Mesodermal cell (in vitro differentiated cells): Measurements from ENCODE around the gene JADE2.

Experiments
- H3K27ac ChIP-seq: 2 replicates; pipeline ENCODE4 v1.7.0; 2013; ENCODE audit warnings: mild to moderate bottlenecking, low read depth, low read length, moderate library complexity; ENCODE audit not compliant: severe bottlenecking
- H3K36me3 ChIP-seq: 2 replicates; pipeline ENCODE4 v1.7.1; 2013; ENCODE audit warnings: mild to moderate bottlenecking, low read length, moderate library complexity; ENCODE audit not compliant: control insufficient read depth, insufficient read depth
- H3K4me1 ChIP-seq: one replicate; pipeline ENCODE4 v1.7.1; 2013; ENCODE audit warnings: mild to moderate bottlenecking, low read length; ENCODE audit not compliant: insufficient read depth, control insufficient read depth, poor library complexity, severe bottlenecking
- H3K4me3 ChIP-seq: 2 replicates; pipeline ENCODE4 v1.7.0; 2013; ENCODE audit warnings: low read length, control low read depth, mild to moderate bottlenecking; ENCODE audit not compliant: insufficient read depth, poor library complexity, severe bottlenecking; ENCODE audit errors: extremely low read depth
- H3K9me3 ChIP-seq: 2 replicates; pipeline ENCODE4 v1.7.1; 2013; ENCODE audit warnings: mild to moderate bottlenecking, low read length, moderate library complexity; ENCODE audit not compliant: control insufficient read depth
- WGBS, 2 experiments: methylation state at CpG; one replicate each; pipeline ENCODE4 v1.1.5; 2013; ENCODE audit warnings: missing lambda C conversion rate in 2 of 2; ENCODE audit not compliant: insufficient coverage in 2 of 2; 5-methylcytosine and 5-hydroxymethylcytosine counted together

JADE2 gene

DNA sequence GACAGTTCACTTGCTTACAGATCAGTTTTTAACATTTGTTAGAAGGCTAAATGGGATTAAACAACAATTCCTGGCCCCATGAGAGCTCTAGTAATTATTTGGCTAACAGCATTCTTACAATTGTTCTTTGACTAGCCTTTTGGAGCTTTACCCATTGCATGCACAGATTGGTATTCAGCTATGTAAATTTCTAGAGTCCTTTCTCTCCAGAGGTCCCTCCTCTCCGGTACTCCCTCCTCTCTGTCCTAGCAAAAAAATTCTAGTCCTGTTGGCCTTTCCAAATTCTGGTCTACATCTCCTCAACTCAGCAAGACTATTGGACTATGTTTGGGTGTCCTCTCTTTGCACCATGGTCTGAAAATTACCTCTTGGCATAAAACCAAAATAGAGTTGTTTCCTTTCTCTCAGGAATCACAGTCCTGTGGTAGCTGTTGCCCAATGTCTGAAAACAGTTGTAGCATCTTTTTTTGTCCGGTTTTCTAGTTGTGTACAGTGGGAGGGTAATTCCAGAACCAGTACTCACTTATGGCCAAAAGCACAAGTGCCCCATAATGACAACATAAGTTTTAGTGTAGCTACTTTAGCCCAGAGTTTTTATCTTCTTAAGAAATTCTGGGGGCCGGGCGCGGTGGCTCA, 89.1 kb downstream of the JADE2 start:
- Histone ChIP-seq H3K36me3 (peaks cover 52% of the 10 kb centered on the region), H3K4me3 (no peak overlapping the region), H3K27ac (no peak overlapping the region), H3K9me3 (no peaks in the 10 kb centered on the region), H3K4me1 (no peaks in the 10 kb centered on the region)
- WGBS, 2 experiments: 89 to 100% methylated on average over 1 to 4 of the region's 5 CpGs

DNA sequence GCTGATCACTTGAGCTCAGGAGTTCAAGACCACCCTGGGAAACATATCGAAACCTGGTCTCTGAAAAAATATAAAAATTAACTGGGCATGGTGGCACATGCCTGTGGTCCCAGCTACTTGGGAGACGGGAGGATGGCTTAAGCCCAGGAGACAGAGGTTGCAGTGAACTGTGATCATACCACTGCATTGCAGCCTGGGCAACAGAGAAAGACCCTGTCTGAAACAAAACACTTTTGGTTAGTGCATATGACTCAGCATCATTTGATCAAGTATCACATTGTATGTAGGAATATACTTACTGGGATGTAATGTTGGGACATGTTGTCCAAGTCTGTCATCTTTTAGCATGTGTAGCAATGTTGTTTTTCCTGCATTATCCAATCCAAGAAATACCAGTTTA, 95.2 kb downstream of the JADE2 start:
- Histone ChIP-seq H3K36me3 (peaks cover 59% of the 10 kb centered on the region), H3K4me1 (no peaks in the 10 kb centered on the region), H3K9me3 (no peaks in the 10 kb centered on the region), H3K27ac (no peak overlapping the region), H3K4me3 (no peak overlapping the region)
- WGBS, 2 experiments: 92 to 100% methylated on average over 2 of the region's 2 CpGs

DNA sequence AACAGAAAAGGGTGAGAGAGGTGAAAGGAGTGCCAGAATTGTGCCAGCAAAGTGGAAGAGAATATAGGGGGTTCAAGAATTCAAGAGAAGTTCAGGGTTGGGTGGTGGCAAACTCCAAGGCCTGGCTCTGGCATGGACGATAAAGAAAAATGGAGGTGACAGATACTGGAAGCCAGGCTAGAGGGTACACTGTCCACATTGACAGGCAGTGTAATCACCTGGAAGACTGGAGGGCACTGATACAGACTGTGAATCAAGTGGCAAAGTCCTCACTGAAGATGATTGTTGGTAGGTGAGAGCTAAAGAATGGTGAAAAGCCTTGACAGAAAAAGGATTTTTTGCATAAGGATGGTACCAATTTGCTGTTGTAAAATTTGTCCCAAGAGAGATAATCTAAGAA, 100.1 kb downstream of the JADE2 start:
- Histone ChIP-seq H3K9me3 (no peaks in the 10 kb centered on the region), H3K4me3 (no peak overlapping the region), H3K27ac (no peak overlapping the region), H3K36me3 (peaks cover 40% of the 10 kb centered on the region), H3K4me1 (no peaks in the 10 kb centered on the region)
- 83 to 92% methylated on average over 1 of the region's 1 CpG for WGBS, 2 experiments

DNA sequence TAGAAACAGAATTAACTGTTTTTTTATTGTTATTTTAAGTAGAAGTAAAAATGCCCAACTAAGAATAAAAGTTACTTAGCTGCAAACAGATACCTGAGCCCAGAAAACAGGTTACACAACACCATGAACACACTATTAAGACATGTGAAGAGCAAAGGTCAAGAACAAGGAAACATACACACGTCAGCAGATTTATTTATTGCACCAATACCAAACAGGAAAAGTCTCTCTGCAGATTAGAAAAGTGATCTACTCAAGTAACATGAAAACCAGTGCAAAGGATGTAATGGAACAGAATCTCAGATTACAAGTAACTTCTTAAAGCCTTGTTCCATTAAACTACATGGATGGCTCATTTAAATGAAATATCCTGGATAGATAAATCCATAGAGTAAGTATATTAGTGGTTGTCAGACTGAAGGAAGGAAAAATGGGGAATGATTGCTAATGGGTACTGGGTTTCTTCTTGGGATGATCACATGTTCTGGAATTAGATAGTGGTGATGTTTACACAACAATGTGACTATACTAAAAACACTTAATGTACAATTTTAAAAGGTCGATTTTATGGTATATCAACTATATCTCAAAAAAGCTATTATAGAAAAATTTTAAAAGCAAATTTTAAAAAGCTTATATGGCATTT, 101.0 kb downstream of the JADE2 start:
- Histone ChIP-seq H3K4me1 (no peaks in the 10 kb centered on the region), H3K27ac (no peak overlapping the region), H3K36me3 (peaks cover 31% of the 10 kb centered on the region), H3K9me3 (no peaks in the 10 kb centered on the region), H3K4me3 (no peak overlapping the region)
- WGBS, 2 experiments: 100% methylated on average over 1 of the region's 2 CpGs; no CpG with 5 or more reads in 1 of the 2 experiments
